SK-N-MC (cell line): Measurements from ENCODE around the gene PIH1D2.
"Not testable (repeated sequence)": the region's sequence is repeated elsewhere in the genome, so short reads cannot be mapped to it uniquely, and the experiment has no call there.

Source experiments
- DNase-seq: peaks from one replicate; pipeline ENCODE4 v3.0.0-alpha.2; 2011; ENCODE audit warnings: low read depth, low spot score
- H3K27ac ChIP-seq: fragments of 200-600 bp; sonication (generic); 2 replicates; pipeline ENCODE4 v1.5.1; 2016; ENCODE audit warnings: mixed run types
- H3K36me3 ChIP-seq: fragments of 200-600 bp; sonication (generic); 2 replicates; pipeline ENCODE4 v1.6.1; 2017; ENCODE audit warnings: antibody characterized with exemption, low read length, mixed read lengths; ENCODE audit not compliant: insufficient read depth
- H3K4me3 ChIP-seq: fragments of 200-600 bp; sonication (generic); 2 replicates; pipeline ENCODE4 v1.5.1; 2016
- H3K9ac ChIP-seq: fragments of 200-600 bp; sonication (generic); 2 replicates; pipeline ENCODE4 v1.8.0; 2017; ENCODE audit warnings: mixed run types, mixed read lengths; ENCODE audit not compliant: insufficient read length
- H3K9me3 ChIP-seq: fragments of 200-600 bp; sonication (generic); 2 replicates; pipeline ENCODE4 v1.6.1; 2017; ENCODE audit warnings: low read depth, mild to moderate bottlenecking, antibody characterized with exemption, low read length, moderate library complexity, mixed read lengths
- EZH2 ChIP-seq: fragments of 200-600 bp; sonication (generic); IDR thresholded peaks from one replicate; pipeline ENCODE4 v1.6.1; 2017; ENCODE audit warnings: antibody characterized with exemption
- FOXP2 ChIP-seq: optimal IDR thresholded peaks from 2 replicates; pipeline ENCODE3; 2011; ENCODE audit warnings: mild to moderate bottlenecking, moderate library complexity; ENCODE audit not compliant: insufficient read depth; ENCODE audit errors: extremely low read length, control extremely low read depth
- POLR2AphosphoS5 ChIP-seq: IDR thresholded peaks from 2 replicates; pipeline ENCODE4 v1.6.1; 2012; ENCODE audit warnings: mild to moderate bottlenecking, low read depth, low read length, borderline replicate concordance

The PIH1D2 gene

DNA sequence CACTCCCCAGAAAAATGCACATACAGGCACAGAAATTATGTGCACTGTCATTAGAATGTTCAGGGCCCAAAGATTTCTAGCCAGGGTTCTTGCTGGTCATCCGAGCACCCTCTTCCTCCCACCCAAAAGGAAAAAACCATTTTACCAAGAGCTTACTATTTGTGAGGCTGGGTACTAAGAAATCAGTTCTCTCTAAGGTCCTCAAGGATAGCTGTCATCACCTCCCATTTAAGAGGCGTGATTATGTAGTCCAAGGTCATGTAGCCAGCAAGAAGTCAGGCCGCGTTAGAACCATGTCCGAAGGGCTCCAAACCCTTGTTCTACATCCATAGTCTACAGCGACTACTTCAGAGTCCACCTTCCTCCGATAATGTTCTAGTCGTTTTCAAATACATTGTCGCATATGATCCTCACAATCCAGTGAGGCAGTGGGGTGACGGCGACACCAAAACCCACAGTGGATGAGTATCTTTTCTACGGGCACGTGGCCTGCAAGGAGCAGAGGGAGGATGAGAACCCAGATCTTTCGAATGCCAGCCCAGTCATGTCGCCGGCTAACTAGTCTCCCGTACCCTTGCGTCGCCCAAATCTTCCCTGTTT is 12.1 kb upstream of the PIH1D2 start:
- DNase-seq = no peak
- H3K9me3 ChIP-seq = no peaks in the 10 kb centered on the region
- no peak for TF ChIP-seq EZH2
- TF ChIP-seq FOXP2 = no peak
- no peak for TF ChIP-seq POLR2AphosphoS5
- peak overlapping the region; percentile 87 for H3K4me3 ChIP-seq
- peaks cover 74% of the 10 kb centered on the region for H3K36me3 ChIP-seq
- peak overlapping the region; percentile 35; the same call in 1 of the 2 replicates for H3K27ac ChIP-seq
- H3K9ac ChIP-seq = peak overlapping the region; percentile 96

DNA sequence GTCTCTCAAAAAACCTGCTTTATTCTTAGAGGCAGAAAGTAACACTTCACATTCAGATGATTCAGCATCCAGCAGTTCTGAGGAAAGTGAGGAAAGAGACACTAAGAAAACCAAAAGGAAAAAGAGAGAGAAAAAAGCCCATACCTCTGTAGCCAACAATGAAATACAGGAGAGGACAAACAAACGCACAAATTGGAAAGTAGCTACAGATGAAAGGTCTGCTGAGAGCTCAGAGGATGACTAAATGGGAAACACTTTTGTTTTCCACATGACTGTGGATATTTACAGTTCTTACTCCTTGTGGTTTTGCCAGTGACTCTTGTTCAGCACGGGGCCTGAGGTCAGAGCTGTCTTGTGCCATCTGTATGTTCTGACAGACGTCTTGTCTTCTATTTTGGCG is 8.9 kb upstream of the PIH1D2 start:
- TF ChIP-seq FOXP2 (no peak), POLR2AphosphoS5 (no peak), EZH2 (no peak)
- H3K36me3 ChIP-seq = peaks cover 71% of the 10 kb centered on the region
- DNase-seq = no peak

DNA sequence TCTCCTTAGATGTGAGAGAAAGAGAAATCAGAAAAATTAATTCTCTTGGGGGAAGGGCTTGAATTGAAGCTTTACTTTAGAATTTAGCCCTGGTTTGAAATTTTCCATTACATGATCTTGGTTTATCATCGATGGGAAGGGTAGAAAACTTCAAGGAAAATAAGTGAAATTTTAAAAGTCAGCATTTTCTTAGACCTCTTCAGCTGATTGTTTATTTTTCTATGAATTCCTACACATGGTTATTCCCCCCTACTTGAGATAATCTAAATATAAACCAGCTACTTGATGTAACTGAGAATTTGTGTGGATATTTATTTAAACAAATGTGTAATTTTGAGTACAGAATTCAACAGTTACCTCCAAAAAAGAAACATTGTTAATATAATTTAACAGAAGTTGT is 10.9 kb downstream of the PIH1D2 start:
- H3K36me3 ChIP-seq = peaks cover 36% of the 10 kb centered on the region
- no peak for DNase-seq
- no peak for TF ChIP-seq POLR2AphosphoS5

More for the DNA sequence above, 8.9 kb upstream of the PIH1D2 start:
- no peaks in the 10 kb centered on the region for H3K9me3 ChIP-seq
- no peak overlapping the region for H3K4me3 ChIP-seq
- H3K9ac ChIP-seq = no peak overlapping the region
- H3K27ac ChIP-seq = 0 out of 2 replicates have a peak overlapping the region, but pooled peaks have one; percentile 8

DNA sequence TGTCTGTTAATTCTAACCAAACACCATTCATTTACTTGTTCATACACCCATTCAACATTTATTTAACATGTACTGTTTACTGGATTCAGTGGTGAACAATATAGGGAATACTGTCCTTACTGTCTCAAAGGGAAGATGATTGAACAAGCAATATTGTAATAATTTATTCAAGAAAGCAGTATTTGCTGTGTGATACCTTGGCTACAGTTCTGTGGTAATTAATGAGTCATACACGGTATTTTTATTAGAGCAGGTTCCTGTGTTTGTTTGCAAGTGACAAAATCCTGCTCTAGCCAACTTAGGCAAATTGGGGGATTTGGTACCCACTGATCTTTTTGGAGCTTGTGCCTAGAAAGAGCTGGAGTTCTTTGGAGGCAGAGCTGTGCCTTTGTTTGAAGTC is 15.7 kb downstream of the PIH1D2 start:
- Histone ChIP-seq H3K9ac (no peak overlapping the region), H3K27ac (no peak overlapping the region), H3K36me3 (peaks cover 60% of the 10 kb centered on the region), H3K4me3 (no peak overlapping the region), H3K9me3 (no peaks in the 10 kb centered on the region)
- TF ChIP-seq EZH2 (no peak), FOXP2 (no peak), POLR2AphosphoS5 (no peak)
- DNase-seq = no peak

More for the DNA sequence above, 10.9 kb downstream of the PIH1D2 start:
- no peak overlapping the region for H3K4me3 ChIP-seq
- no peak overlapping the region for H3K27ac ChIP-seq
- no peak overlapping the region for H3K9ac ChIP-seq
- H3K9me3 ChIP-seq = no peaks in the 10 kb centered on the region

DNA sequence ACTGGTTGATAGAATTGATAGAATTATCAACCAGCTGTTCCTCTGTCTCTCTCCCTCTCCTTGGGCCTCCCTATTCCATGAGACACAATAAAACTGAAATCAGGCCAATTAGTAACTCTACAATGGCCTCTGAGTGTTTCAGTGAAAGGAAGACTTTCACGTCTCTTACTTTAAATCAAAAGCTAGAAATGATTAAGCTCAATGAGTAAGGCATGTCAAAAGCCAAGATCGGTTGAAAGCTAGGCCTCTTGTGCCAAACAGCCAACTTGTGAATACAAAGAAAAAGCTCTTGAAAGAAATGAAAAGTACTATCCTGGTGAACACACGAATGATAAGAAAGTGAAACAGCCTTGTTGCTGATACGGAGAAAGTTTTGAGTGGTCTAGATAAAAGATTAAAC is 16.6 kb downstream of the PIH1D2 start:
- no peak overlapping the region for H3K27ac ChIP-seq
- H3K9ac ChIP-seq = no peak overlapping the region
- peaks cover 60% of the 10 kb centered on the region for H3K36me3 ChIP-seq
- TF ChIP-seq EZH2 (no peak), FOXP2 (no peak), POLR2AphosphoS5 (no peak)
- H3K4me3 ChIP-seq = no peak overlapping the region
- no peak for DNase-seq
- H3K9me3 ChIP-seq = no peaks in the 10 kb centered on the region

DNA sequence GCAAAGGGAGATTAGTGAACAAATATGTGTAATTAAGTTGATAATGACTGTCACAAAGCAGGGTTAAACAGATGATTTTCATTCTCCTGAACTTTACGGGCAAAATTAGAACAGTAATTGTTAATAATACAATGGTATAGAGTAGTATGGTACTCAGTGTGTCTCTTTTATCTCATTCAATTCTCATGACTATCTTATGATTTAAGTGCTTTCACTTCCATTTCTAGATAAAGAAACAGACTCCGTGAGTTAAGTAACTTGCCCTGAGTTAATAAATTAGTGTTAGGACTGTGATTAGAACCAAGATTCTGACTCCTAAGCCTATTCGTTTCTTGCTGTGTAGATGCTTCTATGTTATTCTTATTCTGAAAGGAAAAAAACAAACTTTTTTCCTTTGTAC is 22.0 kb downstream of the PIH1D2 start:
- peaks cover 78% of the 10 kb centered on the region for H3K36me3 ChIP-seq

DNA sequence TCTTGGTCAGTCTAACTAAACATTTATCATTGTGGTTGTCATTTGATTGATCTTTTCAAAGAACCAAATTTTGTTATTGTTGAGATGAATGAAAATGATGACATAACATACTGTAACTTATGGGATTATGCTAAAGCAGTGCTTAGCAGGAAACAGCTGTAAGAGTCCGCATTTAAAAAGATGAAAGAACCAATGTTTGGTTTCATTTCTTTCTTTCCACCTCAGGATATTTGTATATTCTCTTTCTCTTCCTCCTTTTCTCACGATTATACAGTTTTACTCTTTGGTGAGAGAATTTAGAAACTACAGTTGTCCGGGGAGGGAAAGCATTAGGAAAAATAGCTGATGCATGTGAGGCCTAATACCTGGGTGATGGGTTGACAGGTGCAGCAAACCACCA is 23.1 kb downstream of the PIH1D2 start:
- H3K4me3 ChIP-seq = no peak overlapping the region
- H3K9me3 ChIP-seq = no peaks in the 10 kb centered on the region
- H3K9ac ChIP-seq = no peak overlapping the region
- DNase-seq = no peak
- TF ChIP-seq EZH2 = no peak
- H3K27ac ChIP-seq = no peak overlapping the region
- peaks cover 81% of the 10 kb centered on the region for H3K36me3 ChIP-seq

More for the DNA sequence above, 22.0 kb downstream of the PIH1D2 start:
- no peak overlapping the region for H3K27ac ChIP-seq
- no peak overlapping the region for H3K9ac ChIP-seq
- DNase-seq = no peak
- no peak for TF ChIP-seq FOXP2
- TF ChIP-seq EZH2 = no peak
- no peak for TF ChIP-seq POLR2AphosphoS5
- H3K9me3 ChIP-seq = no peaks in the 10 kb centered on the region
- H3K4me3 ChIP-seq = no peak overlapping the region

DNA sequence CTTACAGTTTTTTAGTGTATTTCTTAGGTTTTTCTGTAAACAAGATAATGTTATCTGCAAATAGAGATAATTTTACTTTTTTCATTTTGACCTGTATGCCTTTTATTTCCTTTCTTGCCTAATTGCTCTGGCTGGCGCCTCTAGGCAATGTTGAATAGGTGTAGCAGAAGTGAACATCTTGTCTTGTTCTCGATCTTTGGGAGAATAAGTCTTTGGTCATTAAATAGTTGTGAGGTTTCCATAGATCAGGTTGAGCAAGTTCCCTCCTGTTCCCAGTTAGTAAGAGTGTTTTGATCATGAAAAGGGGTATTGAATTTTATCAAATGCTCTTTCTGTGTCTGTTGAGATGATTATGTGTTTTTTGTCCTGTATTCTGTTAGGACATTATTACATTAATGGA is 24.0 kb downstream of the PIH1D2 start:
- no peaks in the 10 kb centered on the region for H3K9me3 ChIP-seq
- no peak for TF ChIP-seq FOXP2
- TF ChIP-seq EZH2 = no peak
- no peak overlapping the region for H3K27ac ChIP-seq
- no peak for DNase-seq
- no peak overlapping the region for H3K4me3 ChIP-seq
- H3K36me3 ChIP-seq = peaks cover 89% of the 10 kb centered on the region
- no peak overlapping the region for H3K9ac ChIP-seq

DNA sequence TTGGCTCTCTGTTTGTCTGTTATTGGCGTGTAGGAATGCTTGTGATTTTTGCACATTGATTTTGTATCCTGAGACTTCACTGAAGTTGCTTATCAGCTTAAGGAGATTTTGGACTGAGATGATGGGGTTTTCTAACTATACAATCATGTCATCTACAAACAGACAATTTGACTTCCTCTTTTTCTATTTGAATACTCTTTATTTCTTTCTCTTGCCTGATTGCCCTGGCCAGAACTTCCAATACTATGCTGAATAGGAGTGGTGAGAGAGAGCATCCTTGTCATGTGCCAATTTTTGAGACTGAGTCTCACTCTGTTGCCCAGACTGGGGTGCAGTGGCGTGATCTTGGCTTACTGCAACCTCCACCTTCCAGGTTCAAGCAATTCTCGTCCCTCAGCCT is 25.6 kb downstream of the PIH1D2 start:
- H3K4me3 ChIP-seq, H3K9me3 ChIP-seq, H3K9ac ChIP-seq, H3K27ac ChIP-seq, DNase-seq: not testable (repeated sequence)
- peaks cover 91% of the 10 kb centered on the region for H3K36me3 ChIP-seq

DNA sequence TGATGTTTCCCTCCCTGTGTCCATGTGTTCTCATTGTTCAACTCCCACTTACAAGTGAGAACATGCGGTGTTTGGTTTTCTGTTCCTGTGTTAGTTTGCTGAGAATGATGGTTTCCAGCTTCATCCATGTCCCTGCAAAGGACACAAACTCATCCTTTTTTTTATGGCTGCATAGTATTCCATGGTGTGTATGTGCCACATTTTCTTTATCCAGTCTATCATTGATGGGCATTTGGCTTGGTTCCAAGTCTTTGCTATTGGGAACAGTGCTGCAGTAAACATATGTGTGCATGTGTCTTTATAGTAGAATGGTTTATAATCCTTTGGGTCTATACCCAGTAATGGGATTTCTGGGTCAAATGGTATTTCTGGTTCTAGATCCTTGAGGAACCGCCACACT is 27.2 kb downstream of the PIH1D2 start:
- peaks cover 89% of the 10 kb centered on the region for H3K36me3 ChIP-seq
- DNase-seq, H3K9me3 ChIP-seq, H3K4me3 ChIP-seq, H3K27ac ChIP-seq, H3K9ac ChIP-seq: not testable (repeated sequence)
